MCF 10A (cell line): ENCODE results near the gene IL5RA. TPM values are rescaled to one million over a fixed set of nuclear protein-coding genes. Genes with fewer than 3 reads are reported as not detected.

Experiments used
- BruUV-seq: library from RNA; stranded (reverse); fragments of 400-500 nt; replicated peaks from 2 replicates; lab custom pipeline; 2021; lab: Mats Ljungman, UMichigan
- CTCF ChIA-PET: fragments of 300-600 bp; sonication (Branson Sonifier 250); formaldehyde crosslinking; extraction: SDS; loops from one replicate; lab custom pipeline; 2021; ENCODE audit warnings: antibody characterized with exemption, inconsistent platforms; lab: Yijun Ruan, JAX
- POLR2A ChIA-PET: fragments of 300-600, 350-650 bp; sonication (Branson Sonifier 250); formaldehyde crosslinking; extraction: SDS; loops from one replicate; lab custom pipeline; 2020; ENCODE audit warnings: antibody characterized with exemption, inconsistent platforms; lab: Yijun Ruan, JAX
- DNase-seq: peaks from one replicate; pipeline ENCODE4 v3.0.0-alpha.2; 2018; ENCODE audit not compliant: unreplicated experiment
- H3K27ac Mint-ChIP-seq: one replicate; pipeline ENCODE4 v1.8.0; 2022; ENCODE audit warnings: mild to moderate bottlenecking, low read depth, mixed read lengths; ENCODE audit not compliant: unreplicated experiment
- H3K27me3 Mint-ChIP-seq: one replicate; pipeline ENCODE4 v1.8.0; 2022; ENCODE audit warnings: mixed read lengths; ENCODE audit not compliant: insufficient read depth, unreplicated experiment
- H3K36me3 Mint-ChIP-seq: one replicate; pipeline ENCODE4 v1.8.0; 2022; ENCODE audit warnings: mild to moderate bottlenecking, moderate library complexity, mixed read lengths; ENCODE audit not compliant: insufficient read depth, unreplicated experiment
- H3K4me1 Mint-ChIP-seq: one replicate; pipeline ENCODE4 v1.8.0; 2022; ENCODE audit warnings: mixed read lengths; ENCODE audit not compliant: insufficient read depth, unreplicated experiment
- H3K4me3 Mint-ChIP-seq: one replicate; pipeline ENCODE4 v1.8.0; 2022; ENCODE audit warnings: mild to moderate bottlenecking, moderate library complexity, mixed read lengths; ENCODE audit not compliant: unreplicated experiment
- H3K9me3 Mint-ChIP-seq: one replicate; pipeline ENCODE4 v1.8.0; 2022; ENCODE audit warnings: mixed read lengths; ENCODE audit not compliant: unreplicated experiment
- intact Hi-C: fragments of 100-400 bp; cut with micrococcal nuclease; formaldehyde crosslinking; loops from 2 replicates; pipeline ENCODE4 v1.14.1; 2022
- total RNA-seq: library from RNA; stranded (reverse); gene quantifications from 2 replicates; pipeline ENCODE4 v1.2.3, GENCODE V29; 2022
- TF ChIP-seq, protein P1 (sequence below): fragments of 200-600 bp; IDR thresholded peaks from one replicate; pipeline ENCODE4 v1.8.0; 2022; ENCODE audit warnings: antibody characterized with exemption, mild to moderate bottlenecking; ENCODE audit not compliant: unreplicated experiment

IL5RA gene
- total RNA-seq, 1 experiment from 2014 or later = not detected

DNA sequence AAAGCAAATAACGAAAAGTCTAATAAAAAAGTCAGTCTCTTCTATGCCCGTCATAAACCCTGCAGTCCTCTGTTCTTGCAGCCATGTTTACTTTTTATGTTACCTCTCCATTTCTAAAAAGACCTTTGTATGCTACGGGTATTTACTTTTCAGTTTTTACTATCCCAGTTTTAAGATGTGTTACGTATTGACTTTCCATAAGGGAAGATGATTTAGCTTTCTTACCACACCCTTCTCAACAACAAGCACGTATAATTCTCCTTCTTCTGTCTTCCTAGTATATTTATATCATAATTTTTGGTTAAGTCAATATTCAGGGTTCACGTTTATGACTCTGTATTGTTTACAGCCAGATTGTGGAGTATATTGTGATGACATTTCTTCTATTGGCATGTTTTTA, 27.4 kb upstream of the IL5RA start:
- TF ChIP-seq, protein P1, sequence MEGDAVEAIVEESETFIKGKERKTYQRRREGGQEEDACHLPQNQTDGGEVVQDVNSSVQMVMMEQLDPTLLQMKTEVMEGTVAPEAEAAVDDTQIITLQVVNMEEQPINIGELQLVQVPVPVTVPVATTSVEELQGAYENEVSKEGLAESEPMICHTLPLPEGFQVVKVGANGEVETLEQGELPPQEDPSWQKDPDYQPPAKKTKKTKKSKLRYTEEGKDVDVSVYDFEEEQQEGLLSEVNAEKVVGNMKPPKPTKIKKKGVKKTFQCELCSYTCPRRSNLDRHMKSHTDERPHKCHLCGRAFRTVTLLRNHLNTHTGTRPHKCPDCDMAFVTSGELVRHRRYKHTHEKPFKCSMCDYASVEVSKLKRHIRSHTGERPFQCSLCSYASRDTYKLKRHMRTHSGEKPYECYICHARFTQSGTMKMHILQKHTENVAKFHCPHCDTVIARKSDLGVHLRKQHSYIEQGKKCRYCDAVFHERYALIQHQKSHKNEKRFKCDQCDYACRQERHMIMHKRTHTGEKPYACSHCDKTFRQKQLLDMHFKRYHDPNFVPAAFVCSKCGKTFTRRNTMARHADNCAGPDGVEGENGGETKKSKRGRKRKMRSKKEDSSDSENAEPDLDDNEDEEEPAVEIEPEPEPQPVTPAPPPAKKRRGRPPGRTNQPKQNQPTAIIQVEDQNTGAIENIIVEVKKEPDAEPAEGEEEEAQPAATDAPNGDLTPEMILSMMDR = no peak
- no peak overlapping the region for H3K4me3 Mint-ChIP-seq

DNA sequence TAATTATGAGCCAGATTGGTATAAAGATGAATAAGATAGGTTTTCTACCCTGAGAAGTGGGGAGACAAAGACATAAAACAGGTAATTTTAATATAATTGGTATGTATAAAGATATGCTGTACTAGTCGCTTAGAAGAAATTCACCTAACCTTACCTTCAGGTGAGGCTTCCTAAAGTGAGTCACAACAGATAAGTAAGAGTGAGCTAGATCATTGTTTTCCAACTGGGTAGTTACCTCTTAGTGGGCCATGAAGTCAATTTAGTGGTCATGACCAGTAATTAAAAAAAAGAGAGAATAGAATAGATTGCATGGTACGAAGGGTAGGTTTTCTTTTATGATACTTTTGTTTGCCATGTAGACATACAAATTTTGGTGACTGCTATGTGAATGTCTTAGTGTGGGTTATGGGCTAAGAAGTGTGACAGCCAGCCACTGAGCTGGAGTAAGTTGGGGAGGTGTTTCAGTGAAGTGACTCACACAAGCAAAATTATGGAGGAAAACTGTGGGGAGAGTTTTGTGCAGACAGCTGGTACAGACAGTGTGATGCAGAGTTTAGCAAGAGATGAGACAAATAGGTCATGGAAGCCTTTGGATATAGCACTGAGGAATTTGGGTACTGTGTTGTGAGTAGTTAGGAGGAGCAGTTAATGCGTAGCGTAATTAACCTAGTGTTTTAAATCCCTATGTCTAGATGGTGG, 24.7 kb upstream of the IL5RA start:
- no peak overlapping the region for H3K4me3 Mint-ChIP-seq
- intact Hi-C loops = no loop called here
- TF ChIP-seq, protein P1 = no peak
- peaks cover 11% of the 10 kb centered on the region for H3K4me1 Mint-ChIP-seq
- peak overlapping the region; percentile 25 for H3K27ac Mint-ChIP-seq
- H3K9me3 Mint-ChIP-seq = no peaks in the 10 kb centered on the region
- peaks cover 52% of the 10 kb centered on the region for H3K36me3 Mint-ChIP-seq
- H3K27me3 Mint-ChIP-seq = no peaks in the 10 kb centered on the region
- CTCF ChIA-PET = no interaction called here
- DNase-seq = no peak
- POLR2A ChIA-PET = interaction anchor here (0.6 to 1.5 kb wide), 2 partner anchors 9 to 1951 kb away, joined by 3 to 4 read pairs; no protein-coding TSS in a partner anchor
- BruUV-seq = no TSS peak

More for the DNA sequence above, 27.4 kb upstream of the IL5RA start:
- Mint-ChIP-seq H3K9me3 (no peaks in the 10 kb centered on the region), H3K27ac (peak overlapping the region; percentile 14), H3K4me1 (peaks cover 11% of the 10 kb centered on the region), H3K36me3 (peaks cover 63% of the 10 kb centered on the region), H3K27me3 (no peaks in the 10 kb centered on the region)
- POLR2A ChIA-PET = no interaction called here
- intact Hi-C loops = no loop called here
- no TSS peak for BruUV-seq
- CTCF ChIA-PET = no interaction called here
- no peak for DNase-seq

DNA sequence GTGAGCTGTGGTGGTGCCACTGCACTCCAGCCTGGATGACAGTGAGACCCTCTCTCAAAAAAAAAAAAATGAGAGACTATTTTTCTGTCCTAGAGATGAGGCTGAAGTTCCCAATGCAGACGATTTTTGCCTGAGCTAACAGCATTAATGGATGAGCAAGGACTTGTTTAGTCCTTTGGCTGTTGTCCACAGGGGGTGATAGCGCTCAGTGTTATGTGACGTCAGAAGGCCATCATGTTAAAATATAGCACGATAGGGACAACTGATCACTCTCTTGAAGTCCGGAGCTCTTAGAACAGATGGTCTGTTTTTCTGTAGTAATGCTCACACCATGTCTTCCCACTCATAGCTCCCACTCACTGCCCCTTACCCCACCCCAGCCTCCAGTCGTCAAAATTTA, 23.3 kb upstream of the IL5RA start:
- Mint-ChIP-seq H3K27ac (no peak overlapping the region), H3K9me3 (no peaks in the 10 kb centered on the region), H3K36me3 (peaks cover 46% of the 10 kb centered on the region), H3K4me3 (no peak overlapping the region), H3K27me3 (no peaks in the 10 kb centered on the region), H3K4me1 (peaks cover 11% of the 10 kb centered on the region)
- no TSS peak for BruUV-seq
- intact Hi-C loops = no loop called here
- ChIA-PET CTCF (no interaction called here), POLR2A (interaction anchor here (1.5 kb wide), 1 partner anchor 11 kb away, joined by 3 read pairs; no protein-coding TSS in a partner anchor)
- DNase-seq = no peak
- TF ChIP-seq, protein P1 = no peak

DNA sequence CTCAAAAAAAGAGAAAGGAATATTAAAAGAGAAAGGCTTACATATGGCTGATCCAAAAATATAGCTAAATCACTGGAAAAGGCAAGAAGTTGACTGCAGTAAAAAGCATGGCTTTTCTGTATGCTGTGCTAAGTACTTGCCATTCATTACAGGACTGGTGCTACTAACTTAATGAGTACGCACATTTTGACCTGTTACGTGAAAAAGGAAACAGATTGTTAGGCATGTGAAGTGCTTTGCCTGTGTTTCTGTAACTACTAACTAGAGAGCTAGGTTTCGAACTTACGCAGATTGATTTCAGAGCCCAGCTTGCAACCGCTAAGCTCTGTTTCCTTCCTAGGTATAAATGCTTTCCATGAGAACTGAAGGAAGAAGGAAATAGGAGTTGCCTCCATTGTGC, 19.4 kb upstream of the IL5RA start:
- Mint-ChIP-seq H3K27me3 (no peaks in the 10 kb centered on the region), H3K4me1 (peaks cover 5% of the 10 kb centered on the region), H3K4me3 (no peak overlapping the region), H3K9me3 (no peaks in the 10 kb centered on the region), H3K27ac (no peak overlapping the region), H3K36me3 (peaks cover 46% of the 10 kb centered on the region)
- CTCF ChIA-PET = interaction anchor here (1.5 kb wide), 1 partner anchor 42 kb away, joined by 6 read pairs; no protein-coding TSS in a partner anchor
- TF ChIP-seq, protein P1 = no peak
- POLR2A ChIA-PET = interaction anchor here (0.8 kb wide), 1 partner anchor 10 kb away, joined by 3 read pairs; no protein-coding TSS in a partner anchor
- no TSS peak for BruUV-seq
- intact Hi-C loops = no loop called here
- no peak for DNase-seq
